Activated naive CD8-positive, alpha-beta T cell (primary cell): Measurements from ENCODE around the gene UCHL3.
"Not testable (repeated sequence)": the region's sequence is repeated elsewhere in the genome, so short reads cannot be mapped to it uniquely, and the experiment has no call there.

Experiments
- H3K27ac Mint-ChIP-seq: one replicate; pipeline ENCODE4 v1.8.0; 2021; ENCODE audit warnings: mixed read lengths
- H3K27me3 Mint-ChIP-seq: one replicate; pipeline ENCODE4 v1.8.0; 2021; ENCODE audit warnings: mixed read lengths
- H3K36me3 Mint-ChIP-seq: one replicate; pipeline ENCODE4 v1.8.0; 2021; ENCODE audit warnings: mixed read lengths
- H3K4me1 Mint-ChIP-seq: one replicate; pipeline ENCODE4 v1.8.0; 2021; ENCODE audit warnings: low read depth, mixed read lengths
- H3K4me3 Mint-ChIP-seq: one replicate; pipeline ENCODE4 v1.8.0; 2021; ENCODE audit warnings: mild to moderate bottlenecking, mixed read lengths
- H3K9me3 Mint-ChIP-seq: one replicate; pipeline ENCODE4 v1.8.0; 2021; ENCODE audit warnings: low read depth, mixed read lengths

Gene UCHL3

GRCh38 chr13:75537401-75538365 is 11.9 kb upstream of the UCHL3 start, which contains the start of gene COMMD6:
Gene COMMD6, minus strand, starts transcription at chr13:75537841. Its CDS starts 36 bp downstream, at chr13:75537805.
- H3K27ac Mint-ChIP-seq, result peak within 1 kb of the TSS; percentile 95
- no peaks in the 10 kb centered on the region for H3K27me3 Mint-ChIP-seq
- H3K4me3 Mint-ChIP-seq, result peak within 1 kb of the TSS; percentile 99
- H3K4me1 Mint-ChIP-seq, result peaks cover 42% of the 10 kb centered on the region
- no peaks in the 10 kb centered on the region for H3K9me3 Mint-ChIP-seq
- no peaks in the 10 kb centered on the region for H3K36me3 Mint-ChIP-seq

GRCh38 chr13:75541287-75541686 is 8.3 kb upstream of the UCHL3 start:
- Mint-ChIP-seq H3K4me3 (no peak overlapping the region), H3K9me3 (no peaks in the 10 kb centered on the region), H3K4me1 (peaks cover 15% of the 10 kb centered on the region)

GRCh38 chr13:75541961-75542360 is 7.6 kb upstream of the UCHL3 start:
- Mint-ChIP-seq H3K27me3 (no peaks in the 10 kb centered on the region), H3K36me3 (peaks cover under 1% of the 10 kb centered on the region)

More at GRCh38 chr13:75541287-75541686, 8.3 kb upstream of the UCHL3 start:
- H3K27me3 Mint-ChIP-seq, result no peaks in the 10 kb centered on the region
- H3K27ac Mint-ChIP-seq, result no peak overlapping the region
- no peaks in the 10 kb centered on the region for H3K36me3 Mint-ChIP-seq

GRCh38 chr13:75544681-75545330 is 4.8 kb upstream of the UCHL3 start:
- H3K9me3 Mint-ChIP-seq, result no peaks in the 10 kb centered on the region
- H3K4me3 Mint-ChIP-seq, result no peak overlapping the region
- no peak overlapping the region for H3K27ac Mint-ChIP-seq
- H3K27me3 Mint-ChIP-seq, result no peaks in the 10 kb centered on the region
- peaks cover 3% of the 10 kb centered on the region for H3K36me3 Mint-ChIP-seq
- peaks cover 7% of the 10 kb centered on the region for H3K4me1 Mint-ChIP-seq

More at GRCh38 chr13:75541961-75542360, 7.6 kb upstream of the UCHL3 start:
- Mint-ChIP-seq H3K4me3 (no peak overlapping the region), H3K9me3 (no peaks in the 10 kb centered on the region), H3K27ac (no peak overlapping the region), H3K4me1 (peaks cover 8% of the 10 kb centered on the region)

GRCh38 chr13:75545386-75545785 is 4.2 kb upstream of the UCHL3 start:
- not testable (repeated sequence) for H3K36me3 Mint-ChIP-seq, H3K4me3 Mint-ChIP-seq, H3K27ac Mint-ChIP-seq, H3K9me3 Mint-ChIP-seq, H3K27me3 Mint-ChIP-seq
- H3K4me1 Mint-ChIP-seq, result peaks cover 11% of the 10 kb centered on the region

- Mint-ChIP-seq H3K4me1 (peaks cover 32% of the 10 kb centered on the region), H3K4me3 (peak overlapping the region; percentile 12), H3K27me3 (no peaks in the 10 kb centered on the region), H3K9me3 (no peaks in the 10 kb centered on the region), H3K36me3 (peaks cover 3% of the 10 kb centered on the region), H3K27ac (no peak overlapping the region)
Observed at GRCh38 chr13:75547917-75548316, 1.7 kb upstream of the UCHL3 start.

GRCh38 chr13:75550159-75550567 is 572 bp downstream of the UCHL3 start:
- Mint-ChIP-seq H3K4me1 (peaks cover 52% of the 10 kb centered on the region), H3K27me3 (no peaks in the 10 kb centered on the region), H3K9me3 (no peaks in the 10 kb centered on the region), H3K4me3 (peak overlapping the region; percentile 100), H3K36me3 (peaks cover 15% of the 10 kb centered on the region), H3K27ac (peak overlapping the region; percentile 97)

GRCh38 chr13:75554464-75554863 is 4.9 kb downstream of the UCHL3 start:
- Mint-ChIP-seq H3K4me3 (no peak overlapping the region), H3K27ac (no peak overlapping the region), H3K36me3 (peaks cover 18% of the 10 kb centered on the region), H3K9me3 (no peaks in the 10 kb centered on the region), H3K27me3 (no peaks in the 10 kb centered on the region), H3K4me1 (peaks cover 72% of the 10 kb centered on the region)

- H3K36me3 Mint-ChIP-seq, result peaks cover 18% of the 10 kb centered on the region
- H3K9me3 Mint-ChIP-seq, result no peaks in the 10 kb centered on the region
- H3K4me1 Mint-ChIP-seq, result peaks cover 76% of the 10 kb centered on the region
- H3K27ac Mint-ChIP-seq, result no peak overlapping the region
- no peaks in the 10 kb centered on the region for H3K27me3 Mint-ChIP-seq
- H3K4me3 Mint-ChIP-seq, result no peak overlapping the region
Observed at GRCh38 chr13:75554981-75555380, 5.4 kb downstream of the UCHL3 start.

GRCh38 chr13:75555836-75556235 is 6.2 kb downstream of the UCHL3 start:
- H3K27me3 Mint-ChIP-seq, result no peaks in the 10 kb centered on the region
- peaks cover 71% of the 10 kb centered on the region for H3K4me1 Mint-ChIP-seq
- H3K4me3 Mint-ChIP-seq, result no peak overlapping the region
- H3K36me3 Mint-ChIP-seq, result peaks cover 22% of the 10 kb centered on the region
- H3K9me3 Mint-ChIP-seq, result no peaks in the 10 kb centered on the region
- H3K27ac Mint-ChIP-seq, result peak overlapping the region; percentile 37

- Mint-ChIP-seq H3K9me3 (no peaks in the 10 kb centered on the region), H3K36me3 (peaks cover 22% of the 10 kb centered on the region), H3K27ac (peak overlapping the region; percentile 23), H3K27me3 (no peaks in the 10 kb centered on the region), H3K4me1 (peaks cover 62% of the 10 kb centered on the region), H3K4me3 (no peak overlapping the region)
Observed at GRCh38 chr13:75556961-75557360, 7.4 kb downstream of the UCHL3 start.

- Mint-ChIP-seq H3K27me3 (no peaks in the 10 kb centered on the region), H3K4me1 (peaks cover 52% of the 10 kb centered on the region), H3K9me3 (no peaks in the 10 kb centered on the region), H3K27ac (peak overlapping the region; percentile 84), H3K36me3 (peaks cover 22% of the 10 kb centered on the region), H3K4me3 (peak overlapping the region; percentile 57)
Observed at GRCh38 chr13:75558145-75558840, 8.7 kb downstream of the UCHL3 start.

GRCh38 chr13:75566658-75567057 is 17.1 kb downstream of the UCHL3 start:
- H3K4me3 Mint-ChIP-seq, result no peak overlapping the region
- H3K9me3 Mint-ChIP-seq, result no peaks in the 10 kb centered on the region
- H3K27me3 Mint-ChIP-seq, result no peaks in the 10 kb centered on the region
- no peak overlapping the region for H3K27ac Mint-ChIP-seq
- peaks cover 1% of the 10 kb centered on the region for H3K4me1 Mint-ChIP-seq
- peaks cover 27% of the 10 kb centered on the region for H3K36me3 Mint-ChIP-seq

GRCh38 chr13:75569576-75569975 is 20.0 kb downstream of the UCHL3 start:
- Mint-ChIP-seq H3K27ac (no peak overlapping the region), H3K27me3 (no peaks in the 10 kb centered on the region), H3K36me3 (peaks cover 40% of the 10 kb centered on the region)

GRCh38 chr13:75579529-75579928 is 29.9 kb downstream of the UCHL3 start:
- Mint-ChIP-seq H3K4me1 (peaks cover 11% of the 10 kb centered on the region), H3K27me3 (no peaks in the 10 kb centered on the region), H3K36me3 (peaks cover 36% of the 10 kb centered on the region), H3K4me3 (no peak overlapping the region), H3K9me3 (peaks cover 2% of the 10 kb centered on the region), H3K27ac (no peak overlapping the region)

More at GRCh38 chr13:75569576-75569975, 20.0 kb downstream of the UCHL3 start:
- Mint-ChIP-seq H3K4me3 (no peak overlapping the region), H3K9me3 (no peaks in the 10 kb centered on the region), H3K4me1 (peaks cover 1% of the 10 kb centered on the region)
